HG03442 (cell line): ENCODE results near the gene FCRL6.
A peak's percentile ranks its signal among the peaks of the same experiment; 100 is the strongest.

ENCODE experiments used
- ATAC-seq: cut with Tn5 transposase; IDR thresholded peaks from one replicate; pipeline ENCODE4 v1.9.1; 2021; ENCODE audit warnings: mild to moderate bottlenecking, moderate library complexity; ENCODE audit not compliant: unreplicated experiment

The FCRL6 gene

GRCh38 chr1:159798893-159799292 is 3.3 kb upstream of the FCRL6 start:
- ATAC-seq, result no peak

DNA sequence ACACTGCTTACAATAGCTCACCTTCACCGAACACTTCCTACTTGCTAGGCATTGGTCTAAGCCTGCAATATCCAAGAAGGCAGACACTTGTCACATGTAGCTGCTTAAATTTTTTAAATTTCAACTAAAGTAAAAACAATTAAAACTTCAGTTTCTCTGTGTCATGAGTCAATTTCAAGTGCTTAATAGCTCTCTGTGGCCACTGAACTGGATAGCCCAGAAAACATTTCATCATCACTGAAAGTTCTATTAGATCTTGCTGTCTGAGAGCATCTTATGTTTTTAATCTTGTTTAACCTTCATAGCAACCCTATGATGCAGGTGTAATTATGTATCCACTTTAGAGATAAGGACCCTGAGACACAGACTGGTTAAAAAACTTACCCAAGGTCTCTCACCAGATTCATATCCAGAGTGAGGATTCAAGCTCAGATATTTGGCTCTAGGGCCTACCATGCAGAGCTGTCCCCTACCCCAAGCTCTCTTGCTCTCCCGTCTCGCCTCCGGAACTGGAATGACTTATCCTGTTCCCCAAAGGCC is 2.6 kb upstream of the FCRL6 start:
- ATAC-seq, result no peak

DNA sequence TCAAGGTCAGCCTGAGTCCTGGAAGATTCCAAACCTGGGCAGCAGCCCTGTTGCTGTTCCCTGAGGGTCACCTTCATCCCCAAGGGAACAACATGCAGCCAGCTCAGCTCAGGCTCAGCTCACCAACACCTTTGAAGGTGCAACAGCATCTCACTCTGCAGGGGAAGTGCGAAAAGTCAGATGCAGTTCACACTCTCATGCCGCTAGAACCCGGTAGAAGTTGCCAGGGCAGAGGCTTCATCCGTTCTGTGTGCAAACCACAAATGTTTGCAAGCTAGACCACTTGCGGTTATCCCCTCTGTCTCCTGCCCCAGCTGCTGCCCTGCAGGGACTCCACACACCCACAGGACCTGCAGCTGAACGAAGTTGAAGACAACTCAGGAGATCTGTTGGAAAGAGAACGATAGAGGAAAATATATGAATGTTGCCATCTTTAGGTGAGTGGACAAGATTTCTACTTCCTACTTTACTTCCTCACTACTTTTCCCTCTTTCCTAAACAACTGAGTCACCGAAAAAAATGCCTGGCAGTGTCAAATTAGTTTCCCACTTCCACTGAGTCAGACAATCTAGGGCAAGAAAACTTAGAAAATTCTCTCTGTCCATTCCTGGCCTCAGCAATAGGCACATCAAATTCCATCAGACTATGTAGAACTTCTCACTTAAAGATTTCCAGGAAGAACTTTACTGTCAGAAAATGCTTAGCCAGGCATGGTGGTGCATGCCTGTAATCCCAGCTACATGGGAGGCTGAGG is 1.8 kb upstream of the FCRL6 start:
- ATAC-seq, result no peak

- no peak for ATAC-seq
Observed at GRCh38 chr1:159803956-159804689, 2.0 kb downstream of the FCRL6 start.

DNA sequence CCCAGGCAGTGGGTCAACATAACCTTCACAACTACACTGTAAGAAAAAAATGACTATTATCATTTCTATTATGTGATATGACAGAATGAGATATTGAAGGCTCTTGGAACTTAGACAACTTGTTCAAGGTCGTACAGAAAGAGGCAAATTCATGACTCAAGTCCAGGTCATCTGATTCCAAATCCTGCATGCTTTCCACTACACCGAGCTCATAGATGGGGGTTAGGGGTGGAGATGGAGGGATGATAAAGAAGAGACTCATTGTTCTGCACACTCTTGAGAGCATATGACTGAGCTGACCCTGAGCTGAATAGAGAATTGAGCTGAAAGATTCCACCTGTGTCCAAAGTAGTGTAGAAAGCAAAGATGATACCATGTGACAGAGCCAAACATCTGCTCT is 2.8 kb downstream of the FCRL6 start:
- ATAC-seq, result no peak

DNA sequence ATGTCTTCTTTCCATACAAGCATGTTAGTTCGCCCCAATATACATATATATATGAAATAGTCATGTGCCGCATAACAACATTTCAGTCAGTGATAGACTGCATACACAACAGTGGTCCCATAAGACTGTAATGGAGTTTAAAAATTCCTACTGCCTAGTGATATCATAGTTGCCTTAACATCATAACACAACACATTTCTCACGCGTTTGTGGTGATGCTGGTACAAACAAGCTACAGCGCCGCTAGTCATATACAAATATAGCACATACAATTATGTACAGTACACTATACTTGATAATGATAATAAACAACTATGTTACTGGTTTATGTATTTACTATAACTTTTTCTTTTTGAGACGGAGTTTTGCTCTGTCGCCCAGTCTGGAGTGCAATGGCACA is 13.8 kb downstream of the FCRL6 start:
- ATAC-seq, result no peak

DNA sequence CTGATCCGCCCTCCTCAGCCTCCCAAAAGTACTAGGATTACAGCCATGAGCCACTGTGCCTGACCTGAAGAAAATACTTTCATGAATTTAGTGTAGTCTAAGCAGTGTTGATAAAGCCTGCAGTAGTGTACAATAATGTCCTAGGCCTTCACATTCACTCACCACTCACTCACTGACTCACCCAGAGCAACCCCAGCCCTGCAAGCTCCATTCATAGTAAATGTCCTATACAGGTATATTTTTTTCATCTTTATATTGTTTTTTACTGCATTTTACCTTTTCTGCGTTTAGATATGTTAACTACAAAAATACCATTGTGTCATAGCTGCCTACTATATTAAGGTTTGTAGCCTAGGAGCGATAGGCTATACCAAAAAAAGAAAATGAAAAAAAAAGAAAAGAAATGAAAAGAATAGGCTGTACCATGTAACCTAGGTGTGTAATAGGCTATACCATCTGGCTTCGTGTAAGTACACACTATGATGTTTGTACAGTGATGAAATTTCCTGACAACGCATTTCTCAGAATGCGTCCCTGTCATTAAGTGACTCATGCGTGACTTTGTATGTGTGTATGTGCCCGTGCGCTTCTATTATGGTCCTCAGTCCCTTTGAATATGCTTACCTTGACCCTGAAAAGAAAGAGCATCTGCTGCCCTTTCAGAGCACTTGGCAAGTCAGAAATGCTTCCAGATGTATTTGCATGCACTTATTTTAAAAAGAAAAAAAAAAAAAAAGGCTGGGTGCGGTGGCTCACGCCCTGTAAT is 15.3 kb downstream of the FCRL6 start:
- no peak for ATAC-seq

DNA sequence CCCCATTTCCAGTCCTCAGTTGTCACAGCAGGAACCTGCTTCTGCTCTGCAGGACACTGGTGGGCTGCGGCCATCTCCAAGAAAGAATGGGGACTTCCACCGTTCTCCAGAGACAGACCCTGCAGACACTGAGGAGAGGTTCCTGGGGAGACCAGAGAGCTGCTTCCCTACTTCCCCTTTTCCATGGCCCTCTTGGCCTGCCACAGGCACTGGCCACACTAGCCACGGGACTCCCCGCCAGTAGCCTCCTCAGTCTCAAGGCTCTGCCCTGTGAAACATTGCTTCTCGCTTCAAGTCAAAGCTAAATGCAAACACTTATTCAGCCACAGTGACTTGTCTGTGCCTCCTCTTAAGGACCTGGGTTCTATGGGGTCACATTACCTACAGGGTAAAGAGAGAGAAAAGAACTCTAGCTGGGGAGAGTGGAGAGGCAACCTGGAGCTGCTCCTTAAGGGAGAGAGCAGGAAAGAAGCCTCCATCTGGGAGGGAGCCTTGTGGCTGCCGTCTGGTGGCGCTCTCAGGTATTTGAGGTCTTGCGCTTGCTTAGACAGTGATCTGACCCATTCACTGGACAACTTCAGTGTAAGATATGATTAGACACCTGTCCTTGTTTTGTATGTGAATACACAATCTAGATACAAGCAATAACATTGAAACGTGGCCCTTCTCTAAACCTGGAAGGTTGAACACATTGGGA is 19.2 kb downstream of the FCRL6 start:
- no peak for ATAC-seq

- ATAC-seq, result no peak
Observed at GRCh38 chr1:159823406-159823805, 21.2 kb downstream of the FCRL6 start.

- ATAC-seq, result no peak
Observed at GRCh38 chr1:159825564-159825963, 23.4 kb downstream of the FCRL6 start.

- ATAC-seq, result no peak
Observed at GRCh38 chr1:159826441-159827101, 24.4 kb downstream of the FCRL6 start, which contains the start of gene SLAMF8. SLAMF8 (plus strand) TSS chr1:159826873; CDS start chr1:159826899, 26 bp downstream.

DNA sequence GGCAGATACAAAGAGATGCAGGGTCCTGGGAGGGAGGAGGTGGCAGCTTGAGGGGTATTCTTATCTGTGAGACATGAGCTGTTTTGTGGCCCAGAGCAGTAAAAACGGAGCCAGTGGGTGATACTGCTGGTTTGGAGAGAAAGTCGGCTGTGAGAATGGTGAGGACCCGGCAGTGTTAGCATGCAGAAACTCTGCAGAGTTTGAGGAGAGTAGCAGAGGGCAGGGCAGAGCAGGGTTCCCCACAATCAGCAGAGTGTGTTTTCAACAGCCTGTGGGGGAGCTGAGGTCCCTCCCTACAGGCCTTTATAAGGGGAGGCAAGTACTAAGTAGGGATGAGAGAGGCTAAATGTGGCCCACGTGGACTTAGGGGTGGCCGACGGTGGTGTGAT is 24.9 kb downstream of the FCRL6 start:
- no peak for ATAC-seq

GRCh38 chr1:159827549-159827948 is 25.4 kb downstream of the FCRL6 start:
- ATAC-seq, result no peak

DNA sequence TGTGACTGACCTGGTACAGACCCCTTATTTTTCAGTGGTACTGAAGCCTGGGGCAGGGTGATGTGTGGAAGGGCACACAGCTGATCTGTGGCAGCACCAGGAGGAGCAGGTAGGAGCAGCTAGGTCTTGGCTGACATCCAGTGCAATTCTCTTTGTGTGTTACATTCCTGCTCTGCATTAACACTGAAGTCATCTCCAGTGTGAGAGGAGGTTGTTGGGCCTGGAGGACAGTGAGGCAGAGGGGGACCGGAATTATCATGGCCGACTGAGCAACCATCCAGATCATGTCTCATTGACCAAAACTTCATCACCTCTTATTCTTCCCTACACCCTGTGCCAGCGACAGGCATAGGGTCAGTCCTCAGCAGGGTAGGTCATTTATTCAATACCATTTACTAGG is 26.0 kb downstream of the FCRL6 start:
- ATAC-seq, result no peak

DNA sequence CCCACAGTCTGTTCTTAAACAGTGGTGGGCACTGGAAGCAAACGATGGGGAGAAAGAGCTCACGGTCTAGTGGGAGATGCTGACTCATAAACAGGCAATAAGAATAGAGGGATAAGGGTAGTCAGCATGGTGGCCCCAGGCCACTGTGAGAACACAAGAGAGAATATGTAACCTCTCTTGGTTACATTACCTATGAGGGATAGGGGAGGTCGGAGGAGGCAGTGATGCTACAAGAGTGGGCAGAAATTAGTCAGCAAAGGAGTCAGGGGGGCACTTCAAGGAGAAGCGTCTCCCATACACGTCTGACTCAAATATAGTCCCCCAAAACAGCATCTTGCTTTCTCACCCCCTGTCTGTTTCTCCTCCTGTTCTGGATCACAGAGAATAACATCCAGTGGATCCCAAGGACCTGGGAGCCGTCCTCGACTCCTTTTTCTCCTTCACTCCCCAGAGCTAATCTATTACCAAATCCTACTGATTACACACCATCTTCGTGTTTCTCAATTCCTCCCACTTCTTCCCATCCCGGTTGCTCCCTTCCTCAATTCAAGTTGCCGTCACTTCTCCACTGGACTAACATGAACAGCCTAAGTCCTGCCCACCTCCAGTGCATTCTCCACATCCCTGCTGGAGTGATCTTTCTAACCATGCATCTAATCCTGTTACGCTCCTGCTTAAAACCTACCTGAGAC is 26.6 kb downstream of the FCRL6 start:
- no peak for ATAC-seq

GRCh38 chr1:159829273-159829634 is 27.1 kb downstream of the FCRL6 start:
- peak; percentile 73 for ATAC-seq

GRCh38 chr1:159829822-159830465 is 27.8 kb downstream of the FCRL6 start:
- ATAC-seq, result no peak

GRCh38 chr1:159830722-159831121 is 28.6 kb downstream of the FCRL6 start:
- no peak for ATAC-seq

- ATAC-seq, result no peak
Observed at GRCh38 chr1:159831412-159832141, 29.4 kb downstream of the FCRL6 start.
